Thoracic aorta (tissue), 2 donors: ENCODE results near the gene SH3RF2. TPM values are rescaled to one million over a fixed set of nuclear protein-coding genes. Genes with fewer than 3 reads are reported as not detected.

ENCODE experiments used
- ATAC-seq: fragments of 150-250 bp; one replicate; pipeline ENCODE4 v1.8.0; 2017; ENCODE audit warnings: low read depth; ENCODE audit not compliant: insufficient number of reproducible peaks, low FRiP score
- DNase-seq: peaks from one replicate; pipeline ENCODE4 v3.0.0-alpha.2; 2020; ENCODE audit warnings: low spot score
- H3K27ac ChIP-seq, 2 donors: fragments of 200-600 bp; sonication (generic); 1 replicate in 1 of 2; 2 replicates in 1 of 2; pipeline ENCODE4 v1.5.1; 2016; ENCODE audit warnings: mild to moderate bottlenecking in 2 of 2, moderate library complexity in 2 of 2
- H3K27me3 ChIP-seq: fragments of 200-600 bp; sonication (generic); replicated peaks from 2 replicates; pipeline ENCODE4 v1.6.0; 2016; ENCODE audit warnings: mild to moderate bottlenecking; ENCODE audit not compliant: insufficient read depth
- H3K36me3 ChIP-seq: fragments of 200-600 bp; sonication (generic); one replicate; pipeline ENCODE4 v1.5.1; 2016
- H3K4me1 ChIP-seq, 2 donors: fragments of 200-600 bp; sonication (generic); 1 replicate in 1 of 2; 2 replicates in 1 of 2; pipeline versions ENCODE4 v1.5.1 to v1.6.0; 2016; ENCODE audit warnings: low read depth in 2 of 2, mild to moderate bottlenecking in 1 of 2; ENCODE audit not compliant: control insufficient read depth in 1 of 2
- H3K4me3 ChIP-seq: fragments of 200-600 bp; sonication (generic); 2 replicates; pipeline ENCODE4 v1.5.1; 2016; ENCODE audit warnings: mild to moderate bottlenecking
- H3K9me3 ChIP-seq: fragments of 200-600 bp; sonication (generic); 2 replicates; pipeline ENCODE4 v1.5.1; 2016
- CTCF ChIP-seq: fragments of 200-600 bp; sonication (generic); IDR thresholded peaks from one replicate; pipeline ENCODE4 v1.5.1; 2019; ENCODE audit warnings: antibody characterized with exemption
- total RNA-seq, 2 donors: library from RNA; depleted of rRNA; stranded (reverse); fragments of >200 nt; gene quantifications; one replicate each; pipeline versions ENCODE4 v1.1.0 to v1.2.3, GENCODE V29; 2016

Gene SH3RF2
- total RNA-seq, 2 donors from 2014 or later, result 8.1 to 16.4 TPM

- no peaks in the 10 kb centered on the region for H3K27me3 ChIP-seq
- no peak for TF ChIP-seq CTCF
- ATAC-seq (no peak), DNase-seq (no peak)
- no peak overlapping the region for H3K4me3 ChIP-seq
- no peaks in the 10 kb centered on the region for H3K4me1 ChIP-seq
- no peak overlapping the region for H3K27ac ChIP-seq
- no peaks in the 10 kb centered on the region for H3K36me3 ChIP-seq
- no peaks in the 10 kb centered on the region for H3K9me3 ChIP-seq
Observed at GRCh38 chr5:146026307-146027010, 90.1 kb downstream of the SH3RF2 start.

- H3K4me1 ChIP-seq, result no peaks in the 10 kb centered on the region
- H3K27me3 ChIP-seq, result no peaks in the 10 kb centered on the region
- no peaks in the 10 kb centered on the region for H3K9me3 ChIP-seq
- no peak for TF ChIP-seq CTCF
- H3K27ac ChIP-seq, result no peak overlapping the region
- DNase-seq, result no peak
- H3K4me3 ChIP-seq, result no peak overlapping the region
- H3K36me3 ChIP-seq, result no peaks in the 10 kb centered on the region
- ATAC-seq, result no peak
Observed at GRCh38 chr5:146027751-146028150, 91.4 kb downstream of the SH3RF2 start.

GRCh38 chr5:146032911-146033310 lies 96.5 kb downstream of the SH3RF2 start:
- no peak for ATAC-seq
- TF ChIP-seq CTCF, result no peak

GRCh38 chr5:146034127-146034526 lies 97.7 kb downstream of the SH3RF2 start:
- no peak overlapping the region for H3K27ac ChIP-seq
- ATAC-seq (no peak), DNase-seq (no peak)
- no peaks in the 10 kb centered on the region for H3K4me1 ChIP-seq
- H3K36me3 ChIP-seq, result no peaks in the 10 kb centered on the region
- no peak for TF ChIP-seq CTCF
- no peaks in the 10 kb centered on the region for H3K9me3 ChIP-seq
- H3K27me3 ChIP-seq, result no peaks in the 10 kb centered on the region
- H3K4me3 ChIP-seq, result no peak overlapping the region

More at GRCh38 chr5:146032911-146033310, 96.5 kb downstream of the SH3RF2 start:
- Histone ChIP-seq H3K4me3 (no peak overlapping the region), H3K27ac (no peak overlapping the region), H3K36me3 (no peaks in the 10 kb centered on the region), H3K9me3 (no peaks in the 10 kb centered on the region), H3K27me3 (no peaks in the 10 kb centered on the region), H3K4me1 (no peaks in the 10 kb centered on the region)
- DNase-seq, result no peak

- H3K36me3 ChIP-seq, result no peaks in the 10 kb centered on the region
- no peak overlapping the region for H3K27ac ChIP-seq
- no peaks in the 10 kb centered on the region for H3K27me3 ChIP-seq
- no peaks in the 10 kb centered on the region for H3K9me3 ChIP-seq
- no peak for TF ChIP-seq CTCF
- H3K4me1 ChIP-seq, result no peaks in the 10 kb centered on the region
- ATAC-seq (no peak), DNase-seq (no peak)
- H3K4me3 ChIP-seq, result no peak overlapping the region
Observed at GRCh38 chr5:146034605-146035004, 98.2 kb downstream of the SH3RF2 start.
